G401 (cell line): ENCODE results near the gene SOX8. TPM values are rescaled to one million over a fixed set of nuclear protein-coding genes. Genes with fewer than 3 reads are reported as not detected.

Source experiments
- DNase-seq: peaks from one replicate; pipeline ENCODE4 v3.0.0-alpha.2; 2015; ENCODE audit warnings: low spot score
- in situ Hi-C: cut with HindIII; loops from 2 replicates; pipeline ENCODE4 v1.10.0; 2016; ENCODE audit warnings: low sequenced_read_pairs, mixed read lengths
- total RNA-seq: library from RNA; depleted of rRNA; stranded (reverse); fragments of >200 nt; shearing (Covaris generic); gene quantifications from 2 replicates; pipeline ENCODE4 v1.2.3, GENCODE V29; 2014

The SOX8 gene
- total RNA-seq, 1 experiment from 2014 or later = 72.7 TPM

DNA sequence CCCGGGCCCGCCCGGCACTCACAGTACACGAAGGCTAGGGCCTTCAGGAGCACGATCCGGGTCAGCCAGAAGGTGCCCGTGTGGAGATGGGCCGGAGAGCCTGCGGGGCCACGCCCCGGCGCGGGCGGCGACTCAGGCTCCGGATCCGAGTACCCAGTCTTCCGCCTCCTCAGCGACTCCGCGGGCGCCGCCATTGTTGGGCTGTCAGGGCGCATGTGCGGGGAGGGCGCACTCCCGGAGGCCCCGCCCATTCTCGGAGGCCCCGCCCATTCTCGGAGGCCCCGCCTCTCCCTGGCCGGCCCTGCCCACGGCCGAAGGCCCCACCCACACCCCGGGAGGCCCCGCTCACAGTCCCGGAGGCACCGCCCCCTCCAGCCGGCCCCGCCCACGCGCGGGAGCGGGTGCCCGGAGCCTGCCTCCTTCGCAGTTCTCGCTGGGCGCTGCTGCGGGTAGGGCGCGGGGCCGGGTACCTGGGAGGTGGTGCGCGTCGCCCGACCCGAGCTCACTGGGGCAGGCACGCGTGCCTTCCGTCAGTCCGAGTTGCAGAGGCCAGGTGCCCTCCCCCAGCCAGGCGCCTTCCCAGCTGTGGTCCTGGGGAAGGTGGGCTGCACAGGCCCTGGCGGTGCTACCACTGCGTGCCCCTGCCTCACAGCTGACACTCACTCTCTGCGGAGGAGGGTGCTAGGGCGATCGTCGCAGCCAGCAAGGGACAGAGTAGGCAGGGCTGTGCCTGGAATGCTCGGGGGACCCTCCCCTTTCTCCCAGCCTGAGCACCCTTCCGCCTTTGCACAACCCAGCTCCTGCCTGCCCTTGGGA, 10.6 kb upstream of the SOX8 start, which contains the start of gene LMF1:
LMF1 (minus strand) TSS at position 219 of the 816 bp plus-strand sequence; CDS start at position 215, 4 bp downstream.
- peak; percentile 83 for DNase-seq
- in situ Hi-C loops = loop anchor here (10.0 kb wide), 1 partner anchor 256 kb away; the partner anchor contains the start of gene METRN

DNA sequence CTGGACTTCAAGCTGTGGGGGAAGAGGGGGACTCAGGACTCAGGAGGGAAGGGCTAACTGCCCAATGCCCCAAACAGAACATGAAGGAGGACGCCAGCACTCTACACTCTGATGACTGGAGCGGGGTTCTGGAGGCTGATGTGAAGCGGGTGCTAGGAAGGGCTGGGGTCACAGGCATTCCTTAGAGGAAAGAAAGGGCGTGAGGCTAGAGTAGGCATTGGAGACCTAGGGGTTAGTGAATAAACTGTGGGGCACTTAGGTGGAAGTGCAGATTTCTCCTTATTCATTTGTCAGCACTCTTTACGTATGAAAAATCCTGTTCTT, 10.0 kb upstream of the SOX8 start:
- in situ Hi-C loops = loop anchor here (10.0 kb wide), 1 partner anchor 257 kb away; the partner anchor contains the start of gene METRN

DNA sequence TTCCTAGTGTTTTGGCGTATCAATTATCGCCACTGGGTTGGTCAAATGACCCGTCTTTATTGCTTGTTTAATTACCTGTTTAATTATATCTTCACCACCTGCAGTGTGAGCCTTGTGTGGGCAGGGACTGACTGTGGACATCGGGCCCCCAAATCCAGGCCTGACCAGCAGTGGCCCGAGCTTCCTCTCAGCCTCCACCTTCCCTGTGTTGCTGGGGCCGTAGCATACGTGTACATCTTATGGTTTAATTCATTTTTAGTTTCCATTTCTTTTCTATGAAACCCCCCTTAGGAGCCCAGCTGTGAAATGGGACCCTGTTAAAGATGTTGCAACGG, 9.6 kb upstream of the SOX8 start:
- DNase-seq = no peak
- in situ Hi-C loops = loop anchor here (10.0 kb wide), 1 partner anchor 257 kb away; the partner anchor contains the start of gene METRN

More for the DNA sequence above, 10.0 kb upstream of the SOX8 start:
- no peak for DNase-seq

DNA sequence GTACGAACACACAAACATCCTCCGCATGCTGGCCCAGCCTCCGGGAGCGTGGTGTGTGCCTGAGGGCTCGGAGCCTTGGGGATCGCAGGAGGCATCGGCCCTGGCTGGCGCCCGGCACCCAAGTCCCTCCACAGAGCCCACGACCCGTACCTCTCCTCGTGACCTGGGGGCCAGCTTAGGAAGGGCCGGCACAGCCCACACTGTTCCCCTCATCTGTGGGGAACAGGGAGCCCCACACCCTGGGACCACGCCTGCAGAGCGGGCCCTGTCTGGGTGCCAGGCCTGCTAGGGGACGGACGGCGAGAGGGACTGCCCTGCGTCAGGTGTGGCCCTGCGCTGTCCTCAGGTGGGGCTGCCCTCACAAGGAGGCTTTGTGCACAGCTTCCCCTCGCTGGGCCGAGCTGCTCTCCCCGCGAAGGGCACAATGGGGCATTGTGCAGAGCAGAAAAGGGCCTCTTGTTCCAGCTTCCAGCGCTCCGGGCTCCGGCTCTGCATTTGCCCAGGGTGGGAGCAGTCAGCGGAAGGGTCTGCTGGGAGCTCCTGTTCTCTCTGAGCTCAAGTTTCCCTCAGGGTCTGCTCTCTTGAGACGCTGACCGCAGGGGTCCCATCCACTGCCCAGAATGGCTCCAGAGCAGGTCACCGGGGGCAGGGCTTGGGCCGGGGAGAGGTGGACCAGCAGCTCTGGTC, 9.1 kb upstream of the SOX8 start:
- DNase-seq = no peak
- in situ Hi-C loops = loop anchor here (10.0 kb wide), 1 partner anchor 258 kb away; the partner anchor contains the start of gene METRN

DNA sequence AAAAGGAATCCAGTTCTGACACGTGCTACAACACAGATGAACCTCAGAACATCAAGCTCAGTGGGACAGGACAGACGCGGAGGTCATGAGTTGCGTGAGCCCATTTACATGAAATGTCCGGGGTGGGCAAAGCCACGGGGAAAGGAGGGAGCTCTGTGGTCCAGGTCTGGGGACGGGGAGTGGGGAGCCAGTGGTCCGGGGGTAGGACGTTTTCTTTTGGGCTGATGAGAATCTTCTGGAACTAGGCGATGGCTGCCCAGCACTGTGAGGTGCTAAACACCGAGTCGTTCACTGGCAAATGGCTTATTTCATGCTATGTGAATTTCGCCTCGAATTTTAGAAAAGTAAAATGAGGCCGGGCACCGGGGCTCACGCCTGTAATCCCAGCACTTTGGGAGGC, 8.2 kb upstream of the SOX8 start:
- no peak for DNase-seq
- in situ Hi-C loops = loop anchor here (10.0 kb wide), 1 partner anchor 259 kb away; the partner anchor contains the start of gene METRN

DNA sequence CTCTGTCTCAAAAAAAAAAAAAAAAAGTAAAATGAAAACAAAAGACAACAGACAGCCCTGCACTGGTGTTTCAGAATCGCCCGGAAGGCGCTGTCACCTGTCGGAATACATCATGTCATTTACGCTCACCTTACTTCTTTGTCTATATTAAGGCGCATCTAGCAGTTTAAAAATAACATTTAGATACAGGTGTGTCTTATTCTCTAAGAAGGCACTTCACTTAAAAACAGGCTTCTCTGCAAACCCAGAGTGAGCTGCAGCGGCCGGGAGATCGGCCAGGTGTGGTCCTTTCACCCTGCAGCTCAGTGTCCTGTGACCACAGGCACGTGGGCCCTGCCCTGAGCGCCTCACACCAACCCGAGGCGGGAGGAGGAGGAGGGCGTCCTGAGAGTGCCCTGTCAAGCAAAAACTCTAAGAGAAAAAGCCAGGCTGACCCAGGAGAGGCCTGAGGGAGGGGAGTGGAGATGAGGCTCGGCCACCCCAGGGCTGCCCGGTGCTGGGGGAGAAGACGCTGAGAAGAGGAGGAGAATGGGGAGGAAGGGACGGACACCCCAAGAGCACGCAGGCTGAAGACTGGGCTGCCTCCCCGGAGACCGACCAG, 7.5 kb upstream of the SOX8 start:
- no peak for DNase-seq
- in situ Hi-C loops = loop anchor here (10.0 kb wide), 1 partner anchor 259 kb away; the partner anchor contains the start of gene METRN

DNA sequence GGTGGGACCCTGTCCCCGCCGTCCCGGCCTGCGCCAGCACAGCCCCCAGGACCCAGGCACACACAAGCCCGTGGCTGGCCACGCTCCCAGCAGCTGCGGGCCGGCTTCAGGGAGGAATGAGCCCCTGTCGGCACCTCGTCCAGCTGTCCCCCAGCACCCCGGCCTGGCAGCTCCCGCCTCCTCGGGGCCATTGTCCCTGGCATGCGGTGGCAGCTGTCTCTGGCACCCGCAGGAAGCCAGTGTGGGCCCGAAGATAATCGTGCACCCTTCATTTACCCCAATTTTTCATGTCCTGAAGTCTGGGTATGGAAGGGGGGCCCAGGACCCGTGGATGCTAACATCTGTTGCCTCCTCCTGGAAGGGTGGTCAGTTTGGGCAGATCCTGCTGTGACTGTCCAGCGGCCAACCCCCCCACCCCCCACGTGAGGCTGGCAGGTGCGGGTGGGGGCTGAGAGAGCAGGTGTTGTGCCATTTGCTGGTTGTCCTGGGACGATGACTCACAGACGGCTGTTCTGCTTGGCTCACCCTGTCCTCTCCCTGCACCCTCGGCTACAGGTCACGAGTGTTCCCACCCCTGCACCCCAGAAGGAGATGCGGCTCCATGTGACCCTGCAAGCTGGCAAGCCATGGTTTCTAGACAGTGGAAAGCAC, 6.8 kb upstream of the SOX8 start:
- DNase-seq = no peak
- in situ Hi-C loops = loop anchor here (10.0 kb wide), 1 partner anchor 260 kb away; the partner anchor contains the start of gene METRN

DNA sequence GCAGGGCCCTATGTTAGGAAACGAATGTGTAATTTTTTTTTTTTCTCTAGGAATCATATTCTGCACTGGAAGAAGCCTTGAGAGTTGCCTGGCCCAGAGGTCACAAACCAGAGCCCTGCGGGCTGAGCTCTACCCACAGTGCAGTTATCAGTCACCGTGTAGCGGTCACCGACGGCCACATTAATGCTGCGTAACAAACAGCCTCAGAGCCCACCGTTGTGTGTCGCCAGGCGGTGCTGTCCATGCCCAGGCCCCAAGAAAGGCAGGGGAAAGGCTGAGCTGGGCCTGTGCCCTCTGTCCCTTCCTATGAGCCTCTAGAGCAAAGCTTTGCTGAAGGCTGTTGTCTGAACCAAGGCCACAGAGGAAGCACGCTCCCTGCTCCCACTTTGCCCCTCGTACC, 6.3 kb upstream of the SOX8 start:
- in situ Hi-C loops = loop anchor here (10.0 kb wide), 1 partner anchor 260 kb away; the partner anchor contains the start of gene METRN

DNA sequence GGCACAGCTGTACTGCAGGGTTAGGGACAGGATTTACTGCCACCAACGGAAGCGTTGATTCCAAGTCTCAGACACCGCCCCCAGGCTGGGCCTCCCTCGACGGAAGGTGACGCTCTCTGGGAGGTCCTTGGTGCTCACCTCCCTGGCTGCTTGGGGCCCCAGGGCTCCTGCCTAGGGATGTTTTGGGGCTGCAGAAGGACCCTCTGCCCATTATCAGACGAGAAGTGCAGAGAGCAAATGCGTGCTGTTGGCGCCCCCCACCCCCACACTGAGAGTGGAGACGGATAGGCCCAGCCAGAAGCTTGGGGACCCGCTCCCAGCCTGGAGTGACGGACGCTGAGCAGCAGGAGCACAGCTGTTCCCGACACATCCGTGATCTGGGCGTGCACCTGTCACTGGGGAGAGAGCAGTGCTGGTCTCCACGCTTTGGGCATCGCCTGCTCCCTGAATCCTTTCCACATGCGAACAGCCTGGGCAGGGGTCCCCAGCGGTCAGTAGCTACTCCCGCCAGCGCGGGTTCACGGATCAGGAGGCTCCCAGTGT, 5.1 kb upstream of the SOX8 start:
- in situ Hi-C loops = loop anchor here (10.0 kb wide), 1 partner anchor 262 kb away; the partner anchor contains the start of gene METRN
- no peak for DNase-seq

More for the DNA sequence above, 6.3 kb upstream of the SOX8 start:
- no peak for DNase-seq

DNA sequence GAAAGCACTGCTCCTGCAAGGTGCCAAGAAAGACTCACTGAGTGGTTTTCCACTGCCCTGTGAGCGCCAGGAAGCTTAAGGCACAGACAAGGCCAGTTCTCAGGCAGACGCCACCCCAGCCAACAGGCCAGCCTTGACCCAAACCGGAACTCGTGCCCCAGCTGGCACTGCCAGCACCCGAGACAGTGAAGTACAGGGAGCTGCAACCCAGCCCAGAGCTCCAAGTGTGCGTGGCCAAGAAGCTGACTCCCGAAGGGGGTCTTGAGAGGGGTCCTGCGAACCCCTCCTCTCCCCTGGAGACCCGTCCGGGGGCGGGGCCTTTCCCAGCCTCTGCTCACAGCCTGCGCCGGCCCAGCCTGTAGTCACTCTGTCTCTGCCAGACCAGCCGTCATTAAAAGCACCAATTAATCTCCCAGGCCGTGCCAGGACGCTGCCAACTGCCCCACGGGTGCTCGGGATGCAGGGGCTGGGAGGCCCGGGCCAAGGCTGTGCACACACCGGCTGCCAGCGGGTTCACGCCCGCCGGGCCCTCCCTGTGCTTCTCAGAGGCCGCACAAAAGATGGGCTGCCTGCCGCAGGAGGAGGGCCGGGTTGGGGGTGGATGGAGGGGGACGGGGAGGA, 4.4 kb upstream of the SOX8 start:
- peak; percentile 35 for DNase-seq
- in situ Hi-C loops = loop anchor here (10.0 kb wide), 1 partner anchor 262 kb away; the partner anchor contains the start of gene METRN

DNA sequence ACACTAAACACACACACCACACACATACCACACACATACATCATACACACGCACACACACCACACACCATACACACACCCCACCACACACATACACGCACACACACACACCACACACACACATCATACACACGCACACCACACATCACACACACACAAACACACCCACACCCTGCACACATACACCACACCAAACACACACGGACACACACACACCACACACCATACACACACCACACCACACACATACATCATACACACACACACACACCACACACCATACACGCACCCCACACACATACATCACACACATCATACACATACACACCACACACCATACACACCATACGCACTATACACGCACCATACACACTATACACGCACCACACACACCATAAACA, 3.7 kb upstream of the SOX8 start:
- DNase-seq = no peak
- in situ Hi-C loops = loop anchor here (10.0 kb wide), 1 partner anchor 263 kb away; the partner anchor contains the start of gene METRN

DNA sequence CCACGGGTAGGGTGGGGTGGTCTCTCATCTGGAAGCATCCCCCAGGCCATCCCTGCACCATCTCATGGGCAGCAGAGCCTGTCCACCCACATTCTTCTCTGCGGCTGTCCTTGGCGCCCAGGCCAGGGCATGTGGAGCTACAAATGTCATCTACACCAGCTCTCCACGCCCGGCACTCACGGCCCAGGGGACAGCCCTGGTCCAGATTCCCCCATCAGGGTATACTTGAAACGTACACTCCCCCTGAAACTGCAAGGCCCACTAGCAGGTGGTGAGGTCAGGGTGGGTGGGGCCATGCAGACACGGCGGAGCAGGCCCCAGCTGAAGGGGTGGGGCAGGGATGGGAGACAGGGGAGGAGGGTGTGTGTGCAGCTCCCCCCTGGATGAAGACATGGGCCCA, 3.2 kb upstream of the SOX8 start:
- in situ Hi-C loops = loop anchor here (10.0 kb wide), 1 partner anchor 264 kb away; the partner anchor contains the start of gene METRN
- DNase-seq = no peak

DNA sequence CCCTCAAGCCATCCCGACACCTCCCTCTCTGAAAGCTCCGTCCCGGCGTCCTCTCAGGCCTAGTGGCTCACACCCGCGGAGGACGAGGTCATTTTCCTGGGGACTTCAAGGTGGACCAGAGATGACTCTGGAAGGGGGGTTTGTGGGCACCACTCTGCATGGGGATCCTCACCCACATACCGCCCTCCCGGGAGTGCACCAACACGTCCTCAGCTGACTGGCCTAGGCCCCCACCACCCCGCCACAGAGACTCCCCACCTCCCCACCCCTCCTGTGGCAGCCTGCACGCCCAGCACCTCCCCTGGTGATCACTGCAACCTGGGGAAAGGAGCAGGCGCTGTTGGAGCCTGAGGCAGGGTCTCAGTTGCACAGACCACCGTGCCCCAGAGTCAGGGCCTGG, 2.4 kb upstream of the SOX8 start:
- no peak for DNase-seq
- in situ Hi-C loops = loop anchor here (10.0 kb wide), 1 partner anchor 264 kb away; the partner anchor contains the start of gene METRN

DNA sequence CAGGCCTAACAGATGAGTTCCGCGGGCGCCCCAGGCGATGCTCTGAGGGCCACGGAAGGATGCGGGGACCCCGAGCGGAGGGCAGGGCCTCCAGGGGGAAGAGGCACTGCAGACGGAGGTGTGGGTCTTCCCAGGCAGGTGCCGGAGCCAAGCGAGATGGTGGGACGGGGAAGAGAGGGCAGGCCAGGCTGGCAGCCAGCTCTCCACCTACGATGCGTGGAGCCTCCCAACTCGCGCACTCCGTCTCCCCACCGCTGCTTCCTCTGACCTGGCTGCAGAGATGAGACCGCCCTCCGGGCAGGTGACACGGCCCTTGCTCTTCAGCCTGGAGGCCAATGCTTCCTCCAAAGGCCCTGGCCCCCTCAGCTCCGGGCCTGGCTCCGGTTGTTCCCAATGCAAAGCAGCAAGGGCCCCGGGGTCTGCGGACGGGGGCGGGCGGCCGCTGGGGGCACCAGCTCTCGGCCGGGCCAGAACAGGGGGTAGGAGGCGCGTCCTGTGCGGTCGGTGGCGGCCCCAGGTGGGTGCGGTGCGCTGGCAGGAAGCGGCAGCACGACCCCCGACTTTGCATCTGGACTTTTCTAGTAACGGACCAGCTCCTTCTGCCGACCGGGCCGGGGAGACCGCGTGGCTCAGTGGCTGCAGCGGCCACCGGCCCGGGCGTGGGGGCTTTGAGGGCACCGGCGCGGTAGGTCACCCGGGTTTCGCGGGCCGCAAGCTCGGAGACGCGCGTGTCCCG, 1.5 kb upstream of the SOX8 start:
- DNase-seq = no peak
- in situ Hi-C loops = loop anchor here (10.0 kb wide), 2 partner anchors 65 to 265 kb away; partner anchors contain the start of gene METRN

DNA sequence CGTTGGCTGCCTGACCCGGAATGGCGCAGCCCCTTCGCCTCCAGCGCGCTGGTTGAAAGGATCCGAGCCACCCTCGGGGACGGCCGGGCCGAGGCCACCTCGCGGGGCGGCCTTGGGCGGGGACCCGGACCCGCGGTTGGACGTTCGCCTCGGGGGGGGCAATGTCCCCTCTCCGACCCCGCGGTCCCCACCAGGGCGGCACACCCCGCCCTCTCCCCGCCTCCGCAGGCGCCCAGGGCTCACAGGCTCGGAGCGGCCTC, 1.0 kb upstream of the SOX8 start:
- in situ Hi-C loops = loop anchor here (10.0 kb wide), 1 partner anchor 66 kb away; no protein-coding TSS in a partner anchor
- no peak for DNase-seq

DNA sequence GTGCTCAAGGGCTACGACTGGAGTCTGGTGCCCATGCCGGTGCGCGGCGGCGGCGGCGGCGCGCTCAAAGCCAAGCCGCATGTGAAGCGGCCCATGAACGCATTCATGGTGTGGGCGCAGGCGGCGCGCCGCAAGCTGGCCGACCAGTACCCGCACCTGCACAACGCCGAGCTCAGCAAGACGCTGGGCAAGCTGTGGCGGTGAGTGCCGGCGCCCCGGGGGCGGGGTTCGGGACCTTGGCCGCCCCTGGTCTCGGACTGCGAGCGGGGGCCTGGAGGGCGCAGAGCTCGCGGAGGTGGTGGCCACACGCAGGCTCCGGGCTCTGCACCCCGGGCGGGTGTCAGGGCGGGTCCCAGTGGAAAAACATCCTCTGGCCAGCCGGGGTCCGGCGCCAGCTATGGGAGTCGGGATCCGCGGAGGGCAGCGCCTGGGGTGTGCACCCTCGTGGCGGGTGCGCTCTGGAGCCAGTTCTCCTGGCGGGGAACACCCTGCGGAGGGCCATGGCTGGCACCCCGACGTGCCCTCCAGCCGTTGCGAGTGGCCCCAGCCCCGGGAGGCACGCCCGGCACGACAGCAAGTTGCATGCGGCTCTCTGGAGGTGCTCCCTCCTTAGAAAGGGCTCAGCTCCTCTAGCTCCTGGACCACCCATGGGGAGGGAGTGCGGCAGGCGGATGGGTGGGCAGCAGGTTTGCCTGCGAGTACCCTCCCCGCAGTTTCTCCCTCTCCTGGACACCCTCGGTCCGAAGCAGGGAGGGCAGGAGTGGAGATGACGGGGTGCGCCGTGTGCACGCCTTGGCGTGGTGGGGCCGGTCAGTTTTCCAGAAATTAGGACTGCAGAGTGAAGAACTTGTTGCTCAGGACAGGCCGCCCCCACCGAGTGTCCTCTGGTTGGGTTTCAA, 824 bp downstream of the SOX8 start:
- in situ Hi-C loops = loop anchor here (10.0 kb wide), 1 partner anchor 68 kb away; no protein-coding TSS in a partner anchor
- DNase-seq = no peak
